ENCODE results near the gene TXNRD2. TPM values are rescaled to one million over a fixed set of nuclear protein-coding genes. Genes with fewer than 3 reads are reported as not detected.

TXNRD2 gene
- total RNA-seq, 3 donors from 2014 or later: 15.4 to 21.6 (median 19.4) TPM

DNA sequence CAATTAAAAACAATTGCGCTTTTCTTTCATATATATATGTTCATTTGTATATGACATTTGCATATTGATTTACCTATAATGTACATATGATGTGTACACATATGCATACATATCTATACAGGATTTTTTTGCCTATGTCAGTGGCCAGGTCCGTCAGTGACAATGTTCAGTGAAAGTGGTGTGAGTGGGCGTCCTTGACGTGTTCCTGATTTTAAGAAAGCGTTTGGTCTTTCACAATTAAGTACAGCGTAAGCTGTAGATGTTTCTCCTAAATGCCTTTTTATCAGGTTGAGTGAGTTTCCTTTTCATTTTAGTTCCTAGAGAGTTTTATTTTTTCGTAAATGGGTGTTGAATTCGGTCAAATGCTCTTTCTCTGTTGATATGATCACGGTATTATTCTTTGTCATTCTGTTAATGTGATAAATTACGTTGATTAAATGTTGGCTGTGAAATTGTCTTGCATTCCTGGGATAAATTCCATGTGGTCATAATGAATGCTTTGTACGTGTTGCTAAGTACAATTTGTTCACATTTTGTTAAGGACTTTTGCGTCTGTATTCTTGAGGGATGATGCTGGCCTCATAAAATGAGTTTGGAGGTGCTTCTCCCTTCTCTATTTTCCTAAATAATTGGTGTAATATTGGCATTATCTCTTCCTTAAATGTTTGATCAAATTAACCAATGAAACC is 76.3 kb downstream of the TXNRD2 start:
- Mint-ChIP-seq H3K9me3 (no peaks in the 10 kb centered on the region), H3K4me1 (ENCODE audit: low read depth) (no peaks in the 10 kb centered on the region), H3K36me3 (ENCODE audit: insufficient read depth) (no peaks in the 10 kb centered on the region), H3K4me3 (no peak overlapping the region), H3K27me3 (ENCODE audit: low read depth) (no peaks in the 10 kb centered on the region)
- no peak for DNase-seq
- ATAC-seq: no peak

DNA sequence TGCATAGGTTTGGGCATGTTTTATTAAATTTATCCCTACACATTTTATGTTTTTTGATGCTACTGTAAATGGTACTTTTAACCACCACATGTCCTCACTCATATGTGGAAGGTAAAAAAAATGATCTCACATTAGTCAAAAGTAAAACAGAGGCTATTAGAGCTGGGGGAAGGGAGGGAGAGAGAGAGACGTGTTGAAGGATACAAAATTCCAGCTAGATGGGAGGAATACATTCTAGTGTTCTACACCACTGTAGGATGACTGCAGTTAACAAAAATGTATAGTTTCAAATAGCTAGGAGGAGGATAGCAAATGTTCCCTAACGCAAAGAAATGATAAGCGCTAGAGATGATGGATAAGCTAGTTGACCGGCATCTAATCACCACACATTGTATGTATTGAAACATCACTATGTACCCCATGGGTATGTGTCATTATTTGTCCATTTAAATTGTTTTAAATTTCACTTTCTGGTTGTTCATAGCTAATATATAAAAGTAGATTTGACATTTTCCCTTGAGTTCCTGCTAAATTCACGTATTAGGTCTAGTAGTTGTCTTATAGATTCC is 77.0 kb downstream of the TXNRD2 start:
- ATAC-seq: no peak

DNA sequence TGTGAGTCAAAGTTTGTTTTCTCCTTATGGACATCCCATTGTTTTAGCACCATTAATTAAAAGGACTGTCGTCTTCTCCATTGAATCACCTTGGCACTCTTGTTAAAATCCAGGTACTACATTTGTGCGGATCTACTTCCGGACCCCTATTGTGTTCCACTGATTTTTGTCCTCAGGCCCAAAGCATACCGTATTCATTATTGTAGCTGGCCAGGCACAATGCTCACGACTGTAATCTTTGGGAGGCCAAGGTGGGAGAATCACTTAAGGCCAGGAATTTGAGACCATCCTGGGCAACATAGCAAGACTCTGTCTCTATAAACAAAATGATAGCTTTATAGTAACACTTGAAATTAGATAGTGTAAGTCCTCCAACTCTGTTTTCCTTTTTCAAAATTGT is 78.0 kb downstream of the TXNRD2 start:
- Mint-ChIP-seq H3K4me1 (ENCODE audit: low read depth) (peaks cover 5% of the 10 kb centered on the region), H3K9me3 (no peaks in the 10 kb centered on the region), H3K36me3 (ENCODE audit: insufficient read depth) (no peaks in the 10 kb centered on the region), H3K4me3 (no peak overlapping the region), H3K27me3 (ENCODE audit: low read depth) (no peaks in the 10 kb centered on the region)
- ATAC-seq: no peak
- no peak for DNase-seq

More for the DNA sequence above, 77.0 kb downstream of the TXNRD2 start:
- Mint-ChIP-seq H3K9me3 (no peaks in the 10 kb centered on the region), H3K27me3 (ENCODE audit: low read depth) (no peaks in the 10 kb centered on the region), H3K4me1 (ENCODE audit: low read depth) (peaks cover 3% of the 10 kb centered on the region), H3K4me3 (no peak overlapping the region), H3K36me3 (ENCODE audit: insufficient read depth) (no peaks in the 10 kb centered on the region)
- DNase-seq: no peak

DNA sequence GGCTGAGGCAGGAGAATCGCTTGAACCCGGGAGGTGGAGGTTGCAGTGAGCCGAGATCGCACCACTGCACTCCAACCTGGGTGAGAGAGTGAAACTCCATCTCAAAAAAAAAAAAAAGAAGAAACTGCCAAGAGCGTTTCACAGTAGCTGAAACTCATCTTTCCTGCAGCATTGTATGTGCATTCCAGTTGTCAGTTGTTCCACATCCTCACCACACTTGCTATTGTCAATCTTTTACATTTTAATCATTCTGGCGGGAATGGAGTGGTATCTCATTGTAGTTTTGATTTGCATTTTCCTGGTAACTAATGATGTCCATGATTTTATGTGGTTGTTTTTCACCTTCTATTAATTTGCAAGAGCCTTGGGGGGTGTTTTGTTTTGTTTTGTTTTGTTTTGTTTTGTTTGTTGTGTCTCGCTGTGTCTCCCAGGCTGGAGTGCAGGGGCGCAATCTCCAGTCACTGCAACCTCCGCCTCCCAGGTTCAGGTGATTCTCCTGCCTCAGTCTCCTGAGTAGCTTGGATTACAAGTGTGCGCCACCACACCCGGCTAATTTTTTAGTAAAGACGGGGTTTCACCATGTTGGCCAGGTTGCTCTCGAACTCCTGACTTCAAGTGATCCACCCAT is 78.9 kb downstream of the TXNRD2 start:
- peaks cover 2% of the 10 kb centered on the region for H3K36me3 Mint-ChIP-seq (ENCODE audit: insufficient read depth)
- H3K27me3 Mint-ChIP-seq (ENCODE audit: low read depth): no peaks in the 10 kb centered on the region
- no peak overlapping the region for H3K4me3 Mint-ChIP-seq
- H3K9me3 Mint-ChIP-seq: no peaks in the 10 kb centered on the region
- DNase-seq (no peak), ATAC-seq (no peak)
- peaks cover 10% of the 10 kb centered on the region for H3K4me1 Mint-ChIP-seq (ENCODE audit: low read depth)

DNA sequence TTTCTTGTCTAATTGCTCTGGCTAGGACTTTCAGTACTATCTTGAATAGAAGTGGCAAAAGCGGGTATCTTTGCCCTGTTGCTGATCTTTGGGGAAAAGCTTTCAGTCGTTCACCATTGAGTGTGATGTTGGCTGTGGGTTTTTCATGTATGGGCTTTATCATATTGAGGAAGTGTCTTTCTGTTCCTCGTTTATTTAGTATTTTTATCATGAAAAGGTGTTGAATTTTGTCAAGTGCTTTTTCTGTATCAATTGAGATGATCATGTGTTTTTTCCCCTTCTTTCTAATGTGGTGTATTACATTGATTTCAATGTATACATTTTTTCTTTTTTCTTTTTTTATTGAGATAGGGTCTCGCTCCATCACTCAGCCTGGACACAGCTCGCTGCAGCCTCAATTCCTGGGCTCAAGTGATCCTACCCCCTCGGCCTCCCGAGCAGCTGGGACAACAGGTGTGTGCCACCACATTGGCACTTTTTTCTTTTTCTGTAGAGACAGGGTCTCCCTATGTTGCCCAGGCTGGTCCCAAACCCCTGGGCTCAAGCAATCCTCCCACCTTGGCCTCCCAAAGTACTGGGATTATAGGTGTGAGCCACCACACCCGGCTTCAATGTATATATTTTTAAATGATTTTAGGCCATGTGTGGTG is 81.6 kb downstream of the TXNRD2 start:
- Mint-ChIP-seq H3K4me3 (no peak overlapping the region), H3K27me3 (ENCODE audit: low read depth) (no peaks in the 10 kb centered on the region), H3K9me3 (no peaks in the 10 kb centered on the region), H3K4me1 (ENCODE audit: low read depth) (peaks cover 26% of the 10 kb centered on the region), H3K36me3 (ENCODE audit: insufficient read depth) (peaks cover 3% of the 10 kb centered on the region)
- ATAC-seq (no peak), DNase-seq (no peak)

DNA sequence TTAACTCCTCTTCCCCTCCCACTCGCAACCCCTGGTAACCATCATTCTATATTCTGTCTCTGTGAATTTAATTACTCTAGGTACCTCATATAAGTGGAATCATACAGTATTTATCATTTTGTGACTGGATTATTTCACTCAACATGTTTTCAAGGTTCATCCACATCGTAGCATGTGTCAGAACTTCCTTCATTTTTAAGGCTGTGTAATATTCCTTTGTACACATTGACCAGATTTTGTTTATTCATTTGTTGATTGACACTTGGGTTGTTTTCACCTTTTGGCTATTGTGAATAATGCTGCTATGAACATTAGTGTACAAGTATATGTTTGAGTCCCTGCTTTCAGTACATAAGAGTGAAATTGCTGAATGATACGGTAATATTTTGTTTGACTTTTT is 84.2 kb downstream of the TXNRD2 start:
- Mint-ChIP-seq H3K36me3 (ENCODE audit: insufficient read depth) (peaks cover 3% of the 10 kb centered on the region), H3K27me3 (ENCODE audit: low read depth) (no peaks in the 10 kb centered on the region), H3K4me3 (peak overlapping the region; percentile 29), H3K4me1 (ENCODE audit: low read depth) (peaks cover 44% of the 10 kb centered on the region), H3K9me3 (no peaks in the 10 kb centered on the region)
- ATAC-seq (no peak), DNase-seq (no peak)

DNA sequence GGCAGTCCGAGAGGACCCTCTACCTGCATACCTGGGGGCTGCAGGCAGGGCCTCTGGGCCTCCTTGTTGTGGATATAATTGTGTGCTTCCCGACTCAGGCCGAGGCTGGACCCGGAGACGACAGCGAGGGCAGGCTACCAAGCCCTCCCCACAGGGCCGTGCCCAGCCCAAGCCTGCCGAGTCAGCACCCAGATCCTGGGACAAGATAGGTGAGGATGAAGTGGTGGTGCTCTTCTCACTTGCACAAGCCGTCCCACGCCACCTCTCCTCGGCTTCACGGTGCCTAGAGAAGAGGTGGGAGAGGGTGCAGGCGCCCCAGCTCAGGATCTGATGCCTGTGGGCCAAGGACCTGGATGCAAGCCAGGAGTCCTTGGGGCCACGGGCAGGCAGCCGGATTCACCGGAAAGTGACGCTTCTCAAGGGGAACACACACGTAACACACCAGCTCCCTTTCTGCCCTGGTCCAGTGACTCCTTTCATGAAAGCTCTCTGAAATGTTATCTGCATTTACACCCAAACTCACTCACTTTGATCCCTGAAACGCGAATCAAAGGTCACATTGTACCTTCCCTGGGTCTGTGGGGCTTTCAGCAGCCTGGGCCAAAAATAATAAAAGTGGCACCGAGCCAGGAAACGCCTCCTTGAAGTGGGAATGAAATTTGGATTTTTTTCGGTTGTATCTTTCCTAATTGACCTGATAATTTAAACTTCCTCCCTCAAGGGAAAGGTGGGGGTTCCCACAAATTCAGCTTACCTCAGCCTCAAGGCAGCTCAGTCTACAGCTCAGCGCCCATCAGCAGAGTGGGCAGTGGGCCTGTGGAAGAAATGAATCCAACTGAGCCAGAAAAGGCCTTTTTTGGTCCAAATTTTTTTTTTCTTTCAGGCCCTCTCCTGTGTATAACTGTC is 85.9 kb downstream of the TXNRD2 start:
- peak; percentile 48 for DNase-seq
- Mint-ChIP-seq H3K9me3 (no peaks in the 10 kb centered on the region), H3K36me3 (ENCODE audit: insufficient read depth) (peaks cover 4% of the 10 kb centered on the region), H3K4me3 (peak overlapping the region; percentile 95), H3K4me1 (ENCODE audit: low read depth) (peaks cover 54% of the 10 kb centered on the region), H3K27me3 (ENCODE audit: low read depth) (no peaks in the 10 kb centered on the region)
- peak; percentile 41 to 43 for ATAC-seq

DNA sequence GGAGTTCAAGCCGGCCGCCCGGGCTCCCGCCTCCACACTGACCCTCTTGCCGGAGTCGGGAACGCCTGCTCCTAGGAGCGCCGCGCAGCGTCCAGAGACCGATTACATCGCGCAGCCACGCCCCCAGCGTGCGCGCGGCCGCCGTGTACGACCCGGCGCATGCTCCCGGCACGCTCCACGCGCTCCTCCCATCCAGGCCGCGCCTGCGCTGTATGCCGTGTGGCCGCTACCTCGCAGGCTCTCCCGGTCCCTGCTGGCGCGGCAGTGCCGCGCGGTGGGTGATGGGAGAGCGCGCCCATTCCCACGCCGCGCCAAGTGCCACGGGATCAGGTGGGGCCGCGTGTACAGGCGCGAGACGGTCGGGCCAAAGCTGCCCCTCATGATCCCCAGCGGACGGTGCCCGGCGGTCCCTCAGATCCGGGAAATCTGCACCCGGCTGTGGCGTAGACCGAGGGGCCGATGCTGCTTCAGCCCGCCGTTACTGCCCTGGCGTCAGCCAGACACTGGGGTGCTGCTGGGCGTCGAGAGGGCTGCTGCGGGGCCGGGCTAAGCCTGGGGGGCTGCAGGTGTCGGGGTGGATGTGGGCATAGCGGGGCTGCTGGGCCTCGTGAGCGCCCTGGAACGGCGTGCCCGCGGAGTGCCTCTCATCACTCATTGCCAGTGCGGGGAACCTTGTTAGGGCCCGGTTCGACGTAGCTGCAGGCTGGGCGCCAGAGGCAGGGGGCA is 86.7 kb downstream of the TXNRD2 start, which contains the start of the genes GNB1L and RTL10:
GNB1L (minus strand) TSS at position 97 of the 726 bp plus-strand sequence. CDS start 33,519 bp downstream, outside the sequence.
RTL10 (minus strand) TSS at position 97 of the 726 bp plus-strand sequence. CDS start 2,613 bp downstream, outside the sequence.
- Mint-ChIP-seq H3K36me3 (ENCODE audit: insufficient read depth) (peaks cover 8% of the 10 kb centered on the region), H3K4me1 (ENCODE audit: low read depth) (peaks cover 61% of the 10 kb centered on the region), H3K27me3 (ENCODE audit: low read depth) (no peaks in the 10 kb centered on the region), H3K4me3 (peak within 1 kb of the TSS; percentile 95), H3K9me3 (no peaks in the 10 kb centered on the region)
- peak; percentile 94 for DNase-seq
- peak; percentile 91 to 92 for ATAC-seq

DNA sequence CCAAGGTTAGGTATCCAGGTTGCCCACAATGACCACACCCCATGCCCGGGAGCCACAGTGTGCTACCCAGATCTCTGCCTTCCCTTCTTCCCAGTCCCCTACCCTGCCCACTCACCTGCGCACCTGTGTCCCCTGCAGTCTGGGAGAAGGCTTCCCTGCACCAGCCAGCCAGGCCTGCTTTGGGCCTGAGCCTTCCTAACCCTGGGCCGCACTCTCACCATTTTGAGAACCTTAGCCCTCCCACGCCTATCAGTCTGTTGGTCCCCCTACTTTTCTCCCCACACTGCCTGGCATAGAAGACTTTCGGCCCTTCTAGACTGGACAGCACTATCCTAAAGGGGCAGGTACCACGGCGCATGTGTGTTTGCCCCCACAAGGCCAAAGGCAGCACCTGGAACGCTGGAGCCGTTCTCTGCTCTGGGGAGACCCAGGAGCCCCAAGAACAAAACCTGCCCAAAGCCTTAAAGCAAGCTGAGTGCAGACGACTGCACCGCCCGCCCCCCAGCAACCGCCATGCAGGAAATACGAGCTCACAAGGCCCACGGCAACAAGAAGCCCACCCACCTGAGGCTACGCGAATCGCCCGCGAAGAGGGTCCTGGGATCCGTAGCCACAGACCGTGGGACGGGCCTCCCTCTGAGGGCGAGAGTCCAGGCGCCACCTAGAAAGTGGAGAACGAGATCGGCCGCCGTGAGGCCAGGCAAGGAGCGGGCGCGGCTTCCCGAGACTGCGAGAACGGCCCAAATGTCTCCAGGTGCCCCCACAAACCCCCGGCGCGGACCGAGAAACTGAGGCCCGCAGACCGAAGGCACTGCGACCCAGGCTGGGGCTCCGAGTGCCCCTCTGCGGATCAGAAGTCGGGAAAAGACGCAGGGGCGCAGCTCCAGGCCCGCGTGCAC is 87.5 kb downstream of the TXNRD2 start:
- H3K27me3 Mint-ChIP-seq (ENCODE audit: low read depth): no peaks in the 10 kb centered on the region
- peaks cover 59% of the 10 kb centered on the region for H3K4me1 Mint-ChIP-seq (ENCODE audit: low read depth)
- peak overlapping the region; percentile 95 for H3K4me3 Mint-ChIP-seq
- DNase-seq (no peak), ATAC-seq (peak; percentile 3 to 12)
- no peaks in the 10 kb centered on the region for H3K9me3 Mint-ChIP-seq
- peaks cover 8% of the 10 kb centered on the region for H3K36me3 Mint-ChIP-seq (ENCODE audit: insufficient read depth)

DNA sequence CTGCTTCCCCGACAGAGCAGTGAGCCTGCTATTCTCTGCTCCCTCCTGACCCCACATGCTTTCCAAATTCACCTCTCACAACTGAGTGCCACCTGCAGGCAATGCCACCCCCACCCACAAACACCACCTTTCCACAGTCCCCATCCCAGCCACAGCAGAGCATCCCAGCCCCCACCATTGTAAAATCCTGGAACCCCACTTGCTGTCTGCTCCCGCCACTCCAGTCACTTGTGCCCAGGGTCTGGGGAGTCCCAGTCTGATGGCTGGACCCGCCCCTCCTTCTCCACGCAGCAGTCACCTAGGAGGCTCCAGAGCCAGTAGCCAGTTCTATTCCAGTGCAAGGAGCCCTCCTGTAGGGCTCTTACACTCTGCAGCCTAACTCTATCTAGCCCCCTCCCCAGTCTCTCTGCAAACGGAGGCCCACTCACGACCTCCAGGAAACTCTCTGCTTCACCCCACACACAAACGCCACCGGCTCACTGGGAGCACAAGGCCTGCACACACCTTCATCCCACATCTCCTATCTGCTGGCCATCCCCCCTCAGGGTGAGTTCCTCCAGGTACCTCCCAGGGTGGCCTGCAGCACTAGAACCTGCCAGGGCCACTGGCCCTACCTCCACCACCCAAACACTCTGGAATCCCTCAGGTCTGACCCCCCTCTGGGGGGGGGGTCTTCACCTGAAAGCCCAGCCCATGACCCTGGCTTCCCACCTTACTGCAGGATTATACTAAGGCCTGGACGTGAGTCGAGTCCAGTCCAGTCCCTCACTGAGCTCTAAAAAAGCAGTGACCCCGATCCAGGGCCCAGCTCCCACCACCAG is 88.3 kb downstream of the TXNRD2 start:
- H3K27me3 Mint-ChIP-seq (ENCODE audit: low read depth): no peaks in the 10 kb centered on the region
- peak overlapping the region; percentile 95 for H3K4me3 Mint-ChIP-seq
- DNase-seq (no peak), ATAC-seq (no peak)
- H3K9me3 Mint-ChIP-seq: no peaks in the 10 kb centered on the region
- H3K4me1 Mint-ChIP-seq (ENCODE audit: low read depth): peaks cover 60% of the 10 kb centered on the region
- peaks cover 8% of the 10 kb centered on the region for H3K36me3 Mint-ChIP-seq (ENCODE audit: insufficient read depth)

DNA sequence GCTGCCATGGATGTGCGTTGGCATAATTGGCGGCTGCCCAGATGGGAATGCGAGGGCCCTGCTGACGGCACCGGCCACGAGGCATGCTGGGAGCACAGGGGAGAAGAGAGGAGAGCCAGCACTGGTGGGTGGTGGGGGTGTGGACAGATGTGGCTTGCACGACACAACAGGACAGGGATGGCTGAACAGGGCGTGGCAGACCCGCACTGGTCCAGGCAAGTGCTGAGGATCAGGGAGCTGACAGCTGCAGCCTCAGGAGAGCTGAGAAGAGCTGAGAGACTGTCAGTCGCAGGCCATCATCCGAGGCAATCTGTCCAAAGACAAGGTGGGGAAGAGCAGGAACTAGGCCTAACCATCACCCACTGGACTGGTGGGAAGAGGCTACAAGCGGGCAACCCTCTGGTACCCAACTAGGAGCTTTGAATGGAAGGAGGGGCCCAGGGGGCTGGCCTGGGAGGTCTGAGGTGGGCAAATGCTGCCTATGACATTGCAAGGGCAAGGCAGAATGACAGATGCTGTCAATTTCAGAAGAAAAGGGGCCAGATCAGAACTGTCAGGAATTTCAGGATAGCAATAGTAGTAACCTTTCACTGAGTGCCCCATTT is 89.3 kb downstream of the TXNRD2 start:
- Mint-ChIP-seq H3K9me3 (no peaks in the 10 kb centered on the region), H3K4me3 (peak overlapping the region; percentile 95), H3K4me1 (ENCODE audit: low read depth) (peaks cover 57% of the 10 kb centered on the region), H3K36me3 (ENCODE audit: insufficient read depth) (peaks cover 12% of the 10 kb centered on the region), H3K27me3 (ENCODE audit: low read depth) (no peaks in the 10 kb centered on the region)
- ATAC-seq (no peak), DNase-seq (no peak)
